ENCODE measurements around the gene CYP26B1. TPM values are rescaled to one million over a fixed set of nuclear protein-coding genes. Genes with fewer than 3 reads are reported as not detected.

Gene CYP26B1
- total RNA-seq, 2 experiments from 2014 or later = not detected

DNA sequence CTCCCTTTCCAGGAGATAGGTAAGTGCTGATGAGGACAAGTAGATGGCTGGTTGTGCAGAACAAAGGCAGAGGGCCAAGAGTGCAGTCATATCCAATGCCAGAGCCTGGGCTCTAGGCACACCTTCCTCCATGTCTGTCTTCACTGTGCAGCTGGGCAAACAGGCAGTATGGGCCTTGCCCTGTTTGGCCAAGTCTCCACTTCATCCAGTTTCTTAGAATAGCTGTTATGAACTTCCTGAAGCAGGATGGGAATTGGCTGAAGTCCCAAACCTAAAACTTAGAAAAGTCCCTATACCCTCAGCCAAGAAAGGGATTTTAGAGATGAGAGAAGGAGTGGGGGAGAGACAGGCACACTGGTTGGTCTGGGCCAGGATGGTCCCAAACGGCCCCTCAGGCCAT lies 37.5 kb upstream of the CYP26B1 start:
- no TSS peak for BruUV-seq (replicated peaks)
- no peaks in the 10 kb centered on the region for H3K36me3 ChIP-seq (ENCODE audit: insufficient read depth, low read length)
- intact Hi-C loops (cut with micrococcal nuclease; ENCODE audit: unreplicated experiment) = no loop called here
- no peak overlapping the region for H2AFZ ChIP-seq (ENCODE audit: low read length)
- no peaks in the 10 kb centered on the region for H4K20me1 ChIP-seq (ENCODE audit: insufficient read depth, low read length)
- DNase-seq (ENCODE audit: low spot score) = no peak
- H3K27ac ChIP-seq (ENCODE audit: low read depth, low read length, poor library complexity, severe bottlenecking) = no peak overlapping the region
- H3K4me2 ChIP-seq (ENCODE audit: low read length) = no peak overlapping the region
- H3K9me2 ChIP-seq (ENCODE audit: insufficient read depth, low read length) = no peaks in the 10 kb centered on the region
- H3K9me3 ChIP-seq (ENCODE audit: low read length) = no peaks in the 10 kb centered on the region
- H3K4me3 ChIP-seq (ENCODE audit: low read depth, low read length, poor library complexity, severe bottlenecking) = no peak overlapping the region
- TF ChIP-seq, protein P1, sequence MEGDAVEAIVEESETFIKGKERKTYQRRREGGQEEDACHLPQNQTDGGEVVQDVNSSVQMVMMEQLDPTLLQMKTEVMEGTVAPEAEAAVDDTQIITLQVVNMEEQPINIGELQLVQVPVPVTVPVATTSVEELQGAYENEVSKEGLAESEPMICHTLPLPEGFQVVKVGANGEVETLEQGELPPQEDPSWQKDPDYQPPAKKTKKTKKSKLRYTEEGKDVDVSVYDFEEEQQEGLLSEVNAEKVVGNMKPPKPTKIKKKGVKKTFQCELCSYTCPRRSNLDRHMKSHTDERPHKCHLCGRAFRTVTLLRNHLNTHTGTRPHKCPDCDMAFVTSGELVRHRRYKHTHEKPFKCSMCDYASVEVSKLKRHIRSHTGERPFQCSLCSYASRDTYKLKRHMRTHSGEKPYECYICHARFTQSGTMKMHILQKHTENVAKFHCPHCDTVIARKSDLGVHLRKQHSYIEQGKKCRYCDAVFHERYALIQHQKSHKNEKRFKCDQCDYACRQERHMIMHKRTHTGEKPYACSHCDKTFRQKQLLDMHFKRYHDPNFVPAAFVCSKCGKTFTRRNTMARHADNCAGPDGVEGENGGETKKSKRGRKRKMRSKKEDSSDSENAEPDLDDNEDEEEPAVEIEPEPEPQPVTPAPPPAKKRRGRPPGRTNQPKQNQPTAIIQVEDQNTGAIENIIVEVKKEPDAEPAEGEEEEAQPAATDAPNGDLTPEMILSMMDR (conservative IDR thresholded peaks at IDR 0.05; ENCODE audit: low read length) = no peak
- no peak for TF ChIP-seq EZH2phosphoT487 (IDR thresholded peaks at IDR 0.05; ENCODE audit: borderline replicate concordance, low read depth, low read length)
- no peaks in the 10 kb centered on the region for H3K79me2 ChIP-seq (ENCODE audit: insufficient read depth, low read depth, low read length)
- ChIA-PET CTCF (ENCODE audit: unreplicated experiment) (no interaction called here), POLR2A (no interaction called here)
- no peaks in the 10 kb centered on the region for H3K4me1 ChIP-seq (ENCODE audit: insufficient read depth, low read length, poor library complexity, severe bottlenecking)

DNA sequence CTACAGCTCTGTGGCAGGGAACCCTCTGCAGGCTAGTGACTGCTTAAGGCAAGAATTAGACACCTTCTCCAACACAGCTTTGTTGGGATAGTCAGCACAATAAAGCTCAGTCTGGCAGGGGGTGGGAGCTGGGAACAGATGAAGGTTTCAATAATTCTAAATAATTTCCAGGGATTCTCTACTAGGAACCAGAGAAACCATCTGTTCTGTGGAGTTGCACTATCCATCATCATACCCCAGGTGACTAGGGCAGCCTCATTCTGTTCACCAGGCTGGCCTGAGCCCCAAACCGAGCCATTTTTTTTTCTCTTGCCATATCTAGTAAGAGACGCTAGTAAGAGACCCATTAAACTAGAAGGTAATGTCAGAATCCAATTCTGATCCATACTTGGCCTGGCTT lies 35.8 kb upstream of the CYP26B1 start:
- intact Hi-C loops (cut with micrococcal nuclease; ENCODE audit: unreplicated experiment) = no loop called here
- no peak for DNase-seq (ENCODE audit: low spot score)
- Histone ChIP-seq H3K4me3 (ENCODE audit: low read depth, low read length, poor library complexity, severe bottlenecking) (no peak overlapping the region), H3K4me1 (ENCODE audit: insufficient read depth, low read length, poor library complexity, severe bottlenecking) (no peaks in the 10 kb centered on the region), H2AFZ (ENCODE audit: low read length) (no peak overlapping the region), H3K4me2 (ENCODE audit: low read length) (no peak overlapping the region), H3K27ac (ENCODE audit: low read depth, low read length, poor library complexity, severe bottlenecking) (no peak overlapping the region), H3K9me2 (ENCODE audit: insufficient read depth, low read length) (no peaks in the 10 kb centered on the region), H3K9me3 (ENCODE audit: low read length) (no peaks in the 10 kb centered on the region), H3K36me3 (ENCODE audit: insufficient read depth, low read length) (no peaks in the 10 kb centered on the region), H4K20me1 (ENCODE audit: insufficient read depth, low read length) (no peaks in the 10 kb centered on the region), H3K79me2 (ENCODE audit: insufficient read depth, low read depth, low read length) (no peaks in the 10 kb centered on the region)
- TF ChIP-seq, protein P1 (conservative IDR thresholded peaks at IDR 0.05; ENCODE audit: low read length) = no peak
- no peak for TF ChIP-seq EZH2phosphoT487 (IDR thresholded peaks at IDR 0.05; ENCODE audit: borderline replicate concordance, low read depth, low read length)
- CTCF ChIA-PET (ENCODE audit: unreplicated experiment) = no interaction called here
- POLR2A ChIA-PET = no interaction called here
- no TSS peak for BruUV-seq (replicated peaks)

DNA sequence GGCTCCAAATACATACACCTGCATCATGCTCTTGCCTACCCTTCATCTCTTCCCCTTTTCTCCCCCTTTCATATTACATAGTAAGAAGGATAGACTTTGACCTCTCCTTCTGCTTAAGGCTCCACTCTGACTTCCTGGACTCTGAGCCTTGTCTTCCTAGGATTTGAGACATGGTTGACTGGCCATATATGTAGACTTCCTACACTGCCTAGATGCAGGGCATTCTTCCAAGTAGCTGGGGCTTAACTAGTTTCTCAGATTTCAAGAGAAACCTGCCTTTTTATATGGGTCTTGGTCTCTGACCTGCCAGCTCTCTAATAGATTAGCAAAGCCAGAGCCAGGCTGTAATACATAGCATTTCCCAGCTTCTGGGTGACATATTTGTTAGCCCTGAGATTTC lies 35.4 kb upstream of the CYP26B1 start:
- Histone ChIP-seq H3K4me2 (ENCODE audit: low read length) (no peak overlapping the region), H3K36me3 (ENCODE audit: insufficient read depth, low read length) (no peaks in the 10 kb centered on the region), H2AFZ (ENCODE audit: low read length) (no peak overlapping the region), H3K27ac (ENCODE audit: low read depth, low read length, poor library complexity, severe bottlenecking) (no peak overlapping the region), H3K9me3 (ENCODE audit: low read length) (no peaks in the 10 kb centered on the region), H3K4me1 (ENCODE audit: insufficient read depth, low read length, poor library complexity, severe bottlenecking) (no peaks in the 10 kb centered on the region), H3K4me3 (ENCODE audit: low read depth, low read length, poor library complexity, severe bottlenecking) (no peak overlapping the region), H3K9me2 (ENCODE audit: insufficient read depth, low read length) (no peaks in the 10 kb centered on the region), H4K20me1 (ENCODE audit: insufficient read depth, low read length) (no peaks in the 10 kb centered on the region), H3K79me2 (ENCODE audit: insufficient read depth, low read depth, low read length) (no peaks in the 10 kb centered on the region)
- TF ChIP-seq EZH2phosphoT487 (IDR thresholded peaks at IDR 0.05; ENCODE audit: borderline replicate concordance, low read depth, low read length) = no peak
- TF ChIP-seq, protein P1 (conservative IDR thresholded peaks at IDR 0.05; ENCODE audit: low read length) = no peak
- no TSS peak for BruUV-seq (replicated peaks)
- POLR2A ChIA-PET = no interaction called here
- CTCF ChIA-PET (ENCODE audit: unreplicated experiment) = no interaction called here
- intact Hi-C loops (cut with micrococcal nuclease; ENCODE audit: unreplicated experiment) = no loop called here
- DNase-seq (ENCODE audit: low spot score) = no peak

Measured in OCI-LY7 (cell line).